Memory B cell (primary cell): Measurements from ENCODE around the gene RERE.
A peak's percentile ranks its signal among the peaks of the same experiment; 100 is the strongest.

ENCODE experiments used
- ATAC-seq: fragments of 150-1000 bp; cut with Tn5 transposase; 2 replicates; pipeline ENCODE4 v1.10.0; 2021; ENCODE audit warnings: low read depth, mild to moderate bottlenecking, moderate library complexity
- DNase-seq, 2 donors: peaks; one replicate each; pipeline ENCODE4 v3.0.0; 2022; ENCODE audit warnings: low spot score in 2 of 2
- H3K27ac Mint-ChIP-seq: one replicate; pipeline ENCODE4 v1.8.0; 2022; ENCODE audit warnings: mild to moderate bottlenecking, moderate library complexity, mixed read lengths
- H3K27me3 Mint-ChIP-seq: one replicate; pipeline ENCODE4 v1.8.0; 2022; ENCODE audit warnings: mixed read lengths
- H3K36me3 Mint-ChIP-seq: one replicate; pipeline ENCODE4 v1.8.0; 2022; ENCODE audit warnings: mild to moderate bottlenecking, mixed read lengths
- H3K4me1 Mint-ChIP-seq: one replicate; pipeline ENCODE4 v1.8.0; 2022; ENCODE audit warnings: mixed read lengths
- H3K4me3 Mint-ChIP-seq: one replicate; pipeline ENCODE4 v1.8.0; 2022; ENCODE audit warnings: mild to moderate bottlenecking, moderate library complexity, mixed read lengths
- H3K9me3 Mint-ChIP-seq: one replicate; pipeline ENCODE4 v1.8.0; 2022; ENCODE audit warnings: mixed read lengths

RERE gene

DNA sequence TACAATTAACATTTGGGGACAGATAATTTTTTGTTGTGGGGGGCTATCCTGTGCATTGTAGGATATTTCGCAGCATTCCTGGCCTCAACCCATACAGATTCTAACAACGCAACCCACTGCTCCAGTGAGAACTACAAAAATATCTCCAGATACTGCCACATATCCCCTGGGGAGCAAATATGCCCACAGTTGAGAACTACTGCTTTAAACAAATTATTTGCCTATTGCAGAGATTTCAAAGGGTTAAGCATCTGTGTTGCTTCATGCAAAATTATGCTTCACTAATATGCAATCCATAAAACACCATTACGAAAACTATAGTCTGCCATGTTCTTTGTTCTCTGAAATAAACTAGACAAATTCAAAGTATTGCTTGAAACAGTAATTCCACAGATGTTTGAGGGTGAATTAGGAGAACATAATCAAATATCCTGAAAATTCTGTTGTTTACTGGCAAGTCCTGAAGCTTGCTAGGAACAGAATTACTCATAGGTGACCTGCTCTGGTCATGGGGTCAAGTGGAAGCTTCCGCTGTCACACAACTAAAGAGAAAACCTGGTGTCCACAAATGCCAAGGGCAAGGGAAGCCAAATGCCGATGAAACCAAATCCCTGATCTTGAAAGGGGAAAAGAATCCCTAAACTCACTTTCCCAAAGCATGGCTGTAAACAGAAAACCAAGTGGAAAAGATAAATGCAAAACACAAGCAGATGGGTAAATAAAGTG is 149.4 kb downstream of the RERE start:
- Mint-ChIP-seq H3K27ac (no peak overlapping the region), H3K36me3 (no peaks in the 10 kb centered on the region), H3K4me1 (peaks cover 27% of the 10 kb centered on the region), H3K9me3 (no peaks in the 10 kb centered on the region), H3K27me3 (no peaks in the 10 kb centered on the region), H3K4me3 (peak overlapping the region; percentile 4)
- ATAC-seq (no peak), DNase-seq (no peak)

DNA sequence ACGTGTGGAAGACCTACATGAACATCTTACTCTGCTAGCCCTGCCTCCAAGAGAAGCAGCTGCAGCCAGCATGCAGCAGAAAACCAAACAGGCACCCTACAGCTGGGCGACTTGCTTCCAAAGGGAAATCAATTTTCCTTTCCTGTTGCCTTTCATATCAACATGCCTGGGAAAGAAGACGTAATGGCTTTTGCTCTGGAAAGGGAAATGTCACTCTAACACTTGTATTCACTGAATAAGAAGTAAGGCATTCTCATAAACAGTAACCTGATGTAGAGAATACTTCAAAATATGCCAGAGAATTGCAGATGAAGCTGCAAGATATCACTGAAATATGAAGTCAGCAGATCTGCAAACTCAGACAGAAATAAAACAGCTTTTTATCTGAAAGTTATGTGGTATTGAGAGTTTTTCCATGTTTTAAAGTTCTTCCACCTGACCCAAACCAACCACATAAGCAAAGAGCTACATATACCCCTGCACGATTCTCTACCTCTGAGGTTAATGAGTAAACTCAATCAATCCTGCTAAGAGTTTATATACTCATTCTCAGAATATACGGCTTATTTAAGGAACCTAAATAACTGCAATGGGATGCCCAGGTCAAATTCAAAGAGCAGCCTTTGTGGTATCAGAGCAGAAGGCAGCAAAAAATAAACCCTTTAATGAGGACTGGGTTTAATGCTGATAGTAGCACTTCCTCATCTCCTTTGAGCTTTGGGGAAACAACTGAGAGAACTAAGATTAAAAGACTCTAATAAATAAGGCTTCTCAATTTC is 150.9 kb downstream of the RERE start:
- Mint-ChIP-seq H3K4me3 (peak overlapping the region; percentile 54), H3K27me3 (no peaks in the 10 kb centered on the region), H3K27ac (peak overlapping the region; percentile 60), H3K9me3 (no peaks in the 10 kb centered on the region), H3K4me1 (peaks cover 31% of the 10 kb centered on the region), H3K36me3 (no peaks in the 10 kb centered on the region)
- DNase-seq (peak in 1 of 2 donors; percentile 11), ATAC-seq (peak; percentile 60)

DNA sequence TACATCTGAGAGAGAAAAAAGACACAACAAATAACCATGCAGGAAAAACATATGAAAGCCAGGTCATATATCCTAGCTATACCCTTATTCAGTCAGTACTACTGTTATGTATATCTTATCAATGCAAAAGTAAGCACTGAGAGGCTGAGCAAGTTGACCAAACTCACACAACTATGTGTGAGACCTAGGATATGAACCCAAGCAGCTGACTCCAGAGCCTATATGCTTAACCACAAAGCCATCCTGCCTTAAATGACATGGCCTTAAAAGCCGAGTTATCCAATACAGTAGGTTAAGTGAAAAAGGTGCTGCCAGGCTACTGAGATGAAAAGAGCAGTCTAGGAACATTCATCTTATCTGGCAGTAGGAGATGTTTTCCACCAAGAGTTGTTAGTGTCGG is 151.6 kb downstream of the RERE start:
- ATAC-seq (no peak), DNase-seq (no peak)
- Mint-ChIP-seq H3K4me3 (no peak overlapping the region), H3K36me3 (no peaks in the 10 kb centered on the region), H3K27ac (no peak overlapping the region), H3K4me1 (peaks cover 25% of the 10 kb centered on the region), H3K27me3 (no peaks in the 10 kb centered on the region), H3K9me3 (no peaks in the 10 kb centered on the region)

DNA sequence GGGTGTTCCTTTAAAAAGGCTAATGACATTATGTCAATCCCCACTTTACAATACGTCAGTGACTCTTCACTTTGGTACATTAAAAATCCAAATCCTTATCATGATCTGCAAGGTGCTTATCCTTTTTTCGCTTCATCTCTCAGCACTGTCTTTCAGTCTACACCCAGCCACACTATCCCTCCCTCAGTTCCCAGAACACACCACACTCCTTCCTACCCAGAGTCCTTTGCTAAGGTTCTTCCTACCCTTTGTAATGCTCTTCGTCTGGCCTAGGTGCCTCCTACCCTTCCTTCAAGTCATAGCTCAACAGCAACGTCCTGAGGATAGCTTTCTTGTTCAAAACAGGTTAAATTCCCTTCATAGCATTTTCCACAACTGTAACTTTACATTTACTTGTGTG is 152.6 kb downstream of the RERE start:
- Mint-ChIP-seq H3K9me3 (no peaks in the 10 kb centered on the region), H3K36me3 (no peaks in the 10 kb centered on the region), H3K4me1 (peaks cover 16% of the 10 kb centered on the region), H3K4me3 (no peak overlapping the region), H3K27me3 (no peaks in the 10 kb centered on the region), H3K27ac (no peak overlapping the region)
- DNase-seq, result no peak
- no peak for ATAC-seq

DNA sequence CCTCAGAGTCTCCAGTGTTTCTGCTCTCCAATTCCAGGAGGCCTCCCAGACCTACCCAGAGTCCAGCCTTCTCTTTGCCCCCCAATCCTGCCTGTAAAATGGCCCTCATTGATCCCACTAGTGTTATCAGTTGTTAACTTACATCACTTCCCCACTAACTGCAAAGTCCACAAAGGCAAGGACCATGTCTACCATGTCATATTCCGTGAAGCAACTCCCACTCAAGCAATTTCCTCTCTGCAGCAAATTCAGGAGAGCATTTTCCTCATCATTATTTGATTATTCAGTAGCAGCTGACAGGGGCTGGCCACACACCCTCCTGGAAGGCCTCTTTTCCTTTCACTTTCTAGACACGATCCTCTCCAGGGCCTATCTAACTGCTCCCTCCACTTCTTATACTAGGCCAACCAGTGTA is 153.5 kb downstream of the RERE start:
- DNase-seq, result peak in 1 of 2 donors; percentile 45
- H3K36me3 Mint-ChIP-seq, result no peaks in the 10 kb centered on the region
- H3K27me3 Mint-ChIP-seq, result no peaks in the 10 kb centered on the region
- H3K4me3 Mint-ChIP-seq, result no peak overlapping the region
- H3K27ac Mint-ChIP-seq, result no peak overlapping the region
- peaks cover 18% of the 10 kb centered on the region for H3K4me1 Mint-ChIP-seq
- peak; percentile 91 for ATAC-seq
- H3K9me3 Mint-ChIP-seq, result no peaks in the 10 kb centered on the region

DNA sequence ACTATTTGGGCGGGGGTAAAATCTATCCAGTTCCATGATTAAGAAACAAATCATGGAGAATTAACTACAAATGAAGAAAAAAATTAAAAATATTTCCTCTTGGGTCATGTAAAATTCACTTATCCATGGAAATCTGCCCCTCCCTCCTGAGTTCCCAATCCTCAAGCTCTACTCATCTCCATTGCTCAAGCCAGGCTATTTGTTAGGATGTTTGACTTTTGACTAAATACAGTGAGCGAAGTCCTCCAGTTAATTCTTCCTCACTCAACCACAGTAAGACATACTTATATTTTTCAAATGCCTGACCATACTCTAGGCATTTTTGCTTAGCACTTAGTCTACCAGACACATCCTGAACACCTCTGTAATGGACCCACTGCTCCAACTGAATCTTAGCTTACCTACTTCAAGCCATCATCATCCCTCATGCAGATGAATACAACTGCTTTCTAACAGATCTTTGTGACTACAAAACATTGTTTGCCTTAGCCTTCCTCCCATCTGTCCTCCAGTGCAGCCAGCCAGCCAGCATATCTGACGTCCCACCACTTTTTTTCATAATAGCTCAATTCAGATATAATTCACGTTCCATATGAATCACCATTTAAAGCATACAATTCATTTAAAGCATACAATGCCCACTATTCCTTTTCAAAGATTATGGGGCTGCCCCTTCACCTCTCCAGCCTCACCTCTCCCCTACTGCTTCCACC is 154.2 kb downstream of the RERE start:
- Mint-ChIP-seq H3K4me3 (no peak overlapping the region), H3K9me3 (no peaks in the 10 kb centered on the region), H3K4me1 (peaks cover 16% of the 10 kb centered on the region), H3K27me3 (no peaks in the 10 kb centered on the region), H3K27ac (no peak overlapping the region), H3K36me3 (no peaks in the 10 kb centered on the region)
- DNase-seq, result no peak
- no peak for ATAC-seq

DNA sequence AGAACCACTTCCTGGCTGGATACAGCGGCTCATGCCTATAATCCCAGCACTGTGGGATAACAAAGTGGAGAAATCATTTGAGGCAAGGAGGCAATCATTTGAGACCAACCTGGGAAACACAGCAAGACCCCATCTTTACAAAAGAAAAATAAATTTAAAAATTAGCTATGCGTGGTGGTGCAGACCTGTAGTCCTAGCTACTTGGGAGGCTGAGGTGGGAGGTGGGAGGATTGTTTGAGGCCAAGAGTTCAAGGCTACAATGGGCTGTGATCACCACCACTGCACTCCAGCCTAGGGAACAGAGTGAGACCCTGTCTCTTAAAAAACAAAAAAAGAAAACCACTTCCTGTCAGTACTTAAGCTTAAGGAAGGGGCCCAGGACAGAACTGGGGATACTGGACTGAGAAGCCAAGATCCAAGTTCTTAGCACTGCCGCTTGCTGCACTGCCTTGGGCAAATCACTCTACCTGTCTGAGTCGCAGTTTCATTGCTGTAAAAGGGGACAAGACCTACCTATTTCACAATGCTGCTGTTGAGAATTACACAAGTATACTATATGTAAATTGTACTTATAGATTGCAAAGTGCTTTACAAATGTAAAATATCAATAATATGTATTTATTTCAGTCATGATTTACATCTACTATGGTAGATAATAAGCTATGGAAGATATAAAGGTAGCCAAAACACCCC is 154.9 kb downstream of the RERE start:
- Mint-ChIP-seq H3K27ac (no peak overlapping the region), H3K27me3 (no peaks in the 10 kb centered on the region), H3K9me3 (no peaks in the 10 kb centered on the region), H3K36me3 (no peaks in the 10 kb centered on the region), H3K4me1 (peaks cover 15% of the 10 kb centered on the region), H3K4me3 (no peak overlapping the region)
- DNase-seq (no peak), ATAC-seq (no peak)

DNA sequence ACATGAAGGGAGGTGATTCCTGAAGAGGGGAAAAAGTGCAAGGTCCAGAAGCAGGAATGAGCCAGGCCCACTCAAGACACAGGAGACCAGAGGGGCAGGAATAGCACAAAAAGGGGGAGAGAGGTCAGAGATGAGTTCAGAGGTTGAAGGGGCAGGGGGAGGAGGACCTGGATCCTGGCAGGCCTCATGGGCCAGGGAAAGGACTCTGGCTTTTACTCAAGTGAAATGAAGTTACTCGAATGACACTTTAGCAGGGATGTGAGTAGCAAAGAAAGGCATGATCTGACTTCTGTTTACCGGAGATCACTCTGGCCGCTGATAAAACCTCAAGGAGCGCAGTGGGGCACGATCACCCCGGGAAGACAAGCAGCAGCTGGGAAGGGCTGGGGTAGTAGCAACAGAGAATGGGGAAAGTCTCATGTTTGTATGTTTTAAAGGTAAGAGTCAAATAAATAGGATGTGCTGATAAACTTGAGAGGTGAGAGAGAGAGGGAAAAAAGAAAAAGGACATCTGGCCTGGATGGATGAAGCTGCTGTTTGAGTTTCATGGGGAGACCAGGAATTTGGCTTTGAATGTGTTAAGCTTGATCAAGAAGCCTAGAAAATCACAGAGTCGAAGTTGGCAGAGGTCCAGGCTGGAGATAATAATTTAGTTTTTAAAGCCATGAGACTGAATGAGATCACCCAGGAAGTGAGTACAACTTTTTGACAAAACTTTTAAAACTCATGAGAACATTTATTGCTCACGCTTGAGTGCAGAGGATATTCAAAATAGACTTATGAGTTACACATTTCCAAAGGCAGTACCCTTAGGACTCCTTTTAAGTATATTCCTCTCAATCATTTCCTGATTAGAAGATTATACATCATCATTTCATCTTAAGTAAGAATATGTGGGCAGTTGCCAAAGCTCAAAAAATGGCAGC is 156.0 kb downstream of the RERE start:
- no peaks in the 10 kb centered on the region for H3K9me3 Mint-ChIP-seq
- no peaks in the 10 kb centered on the region for H3K36me3 Mint-ChIP-seq
- H3K4me3 Mint-ChIP-seq, result no peak overlapping the region
- ATAC-seq (peak; percentile 25), DNase-seq (no peak)
- H3K27ac Mint-ChIP-seq, result no peak overlapping the region
- peaks cover 15% of the 10 kb centered on the region for H3K4me1 Mint-ChIP-seq
- H3K27me3 Mint-ChIP-seq, result no peaks in the 10 kb centered on the region

DNA sequence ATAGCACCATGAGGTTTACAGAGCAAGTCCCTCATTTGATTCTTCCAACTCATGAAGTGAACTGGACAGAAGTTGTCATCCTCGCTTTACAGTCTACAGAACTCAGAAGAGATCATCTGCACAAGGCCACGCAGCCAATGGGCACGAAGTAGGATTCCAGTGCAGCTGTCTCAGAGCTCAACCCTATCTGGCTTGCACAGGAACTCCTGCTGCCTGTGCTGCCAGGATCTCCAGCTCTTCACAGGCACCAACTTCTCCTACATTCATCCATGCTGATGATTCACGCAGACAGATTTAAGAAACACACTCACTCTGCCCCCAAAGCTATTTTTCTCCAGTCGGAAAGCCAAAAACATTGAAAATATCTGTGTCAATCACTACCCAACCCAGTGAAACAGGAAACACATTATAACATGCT is 157.0 kb downstream of the RERE start:
- Mint-ChIP-seq H3K4me3 (no peak overlapping the region), H3K36me3 (peaks cover 9% of the 10 kb centered on the region), H3K27ac (no peak overlapping the region), H3K4me1 (peaks cover 23% of the 10 kb centered on the region), H3K9me3 (no peaks in the 10 kb centered on the region), H3K27me3 (no peaks in the 10 kb centered on the region)
- DNase-seq, result no peak
- peak; percentile 25 for ATAC-seq

DNA sequence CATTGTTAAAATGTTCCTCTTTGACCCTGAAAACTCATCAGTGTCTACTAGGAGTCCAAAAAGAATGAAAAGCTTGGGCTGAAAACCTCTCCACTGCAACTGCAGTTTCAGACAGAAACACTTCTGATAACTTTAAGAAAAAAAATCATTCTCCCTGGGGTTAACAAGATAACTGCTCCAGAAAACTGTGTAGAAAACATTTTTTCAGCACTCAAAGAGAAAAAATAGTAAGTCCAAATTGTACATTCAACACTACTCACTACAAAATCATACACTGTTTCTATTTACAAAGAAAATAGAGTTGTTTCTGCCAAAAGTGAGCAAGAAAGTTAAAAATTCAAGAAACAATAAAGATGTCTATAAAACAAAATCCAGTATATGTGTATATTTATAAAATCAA is 157.8 kb downstream of the RERE start:
- H3K4me1 Mint-ChIP-seq, result peaks cover 23% of the 10 kb centered on the region
- H3K9me3 Mint-ChIP-seq, result no peaks in the 10 kb centered on the region
- no peaks in the 10 kb centered on the region for H3K27me3 Mint-ChIP-seq
- DNase-seq, result no peak
- H3K36me3 Mint-ChIP-seq, result peaks cover 11% of the 10 kb centered on the region
- ATAC-seq, result no peak
- no peak overlapping the region for H3K4me3 Mint-ChIP-seq
- H3K27ac Mint-ChIP-seq, result peak overlapping the region; percentile 83

DNA sequence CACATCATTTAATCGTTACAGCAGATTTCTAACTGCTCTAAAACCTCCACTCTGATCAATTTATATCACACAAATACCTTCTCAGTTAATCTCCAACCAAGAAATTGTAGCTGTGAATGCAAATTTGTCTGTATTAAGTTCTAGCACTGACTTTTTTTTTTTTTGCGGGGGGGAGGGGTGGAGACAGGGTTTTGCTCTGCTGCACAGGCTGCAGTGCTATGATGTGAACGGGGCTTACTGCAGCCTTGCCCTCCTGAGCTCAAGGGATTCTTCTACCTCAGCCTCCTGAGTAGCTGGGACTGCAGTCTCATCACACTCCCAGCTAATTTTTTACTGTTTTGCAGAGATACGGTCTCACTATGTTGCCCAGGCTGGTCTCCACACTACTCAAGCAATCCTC is 163.6 kb downstream of the RERE start:
- no peaks in the 10 kb centered on the region for H3K27me3 Mint-ChIP-seq
- no peak overlapping the region for H3K27ac Mint-ChIP-seq
- H3K4me3 Mint-ChIP-seq, result peak overlapping the region; percentile 46
- no peaks in the 10 kb centered on the region for H3K9me3 Mint-ChIP-seq
- H3K36me3 Mint-ChIP-seq, result peaks cover 14% of the 10 kb centered on the region
- DNase-seq (no peak), ATAC-seq (peak; percentile 70)
- peaks cover 38% of the 10 kb centered on the region for H3K4me1 Mint-ChIP-seq

DNA sequence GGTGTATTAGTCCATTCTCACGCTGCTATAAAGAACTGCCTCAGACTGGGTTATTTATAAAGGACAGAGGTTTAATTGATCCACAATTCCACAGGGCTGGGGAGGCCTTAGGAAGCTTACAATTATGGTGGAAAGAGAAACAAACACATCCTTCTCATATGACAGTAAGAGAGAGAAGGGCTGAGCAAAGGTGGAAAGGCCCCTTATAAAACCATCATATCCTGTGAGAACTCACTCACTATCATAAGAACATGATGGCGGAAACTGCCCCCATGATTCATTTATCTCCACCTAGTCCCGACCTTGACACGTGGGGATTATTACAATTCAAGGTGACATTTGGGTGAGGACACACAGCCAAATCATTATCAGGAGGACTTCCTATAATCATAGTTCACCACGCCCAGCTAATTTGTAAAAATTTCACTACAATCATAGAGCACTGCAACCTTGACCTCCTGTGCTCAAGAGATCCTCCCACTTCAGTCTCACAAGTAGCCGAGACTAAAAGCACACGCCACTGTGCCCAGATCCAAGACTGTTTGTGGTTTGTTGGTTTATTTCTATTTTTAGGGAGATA is 164.9 kb downstream of the RERE start:
- DNase-seq, result no peak
- no peaks in the 10 kb centered on the region for H3K27me3 Mint-ChIP-seq
- H3K36me3 Mint-ChIP-seq, result peaks cover 14% of the 10 kb centered on the region
- no peaks in the 10 kb centered on the region for H3K9me3 Mint-ChIP-seq
- ATAC-seq, result no peak
- peaks cover 35% of the 10 kb centered on the region for H3K4me1 Mint-ChIP-seq
- H3K27ac Mint-ChIP-seq, result peak overlapping the region; percentile 38
- peak overlapping the region; percentile 24 for H3K4me3 Mint-ChIP-seq

DNA sequence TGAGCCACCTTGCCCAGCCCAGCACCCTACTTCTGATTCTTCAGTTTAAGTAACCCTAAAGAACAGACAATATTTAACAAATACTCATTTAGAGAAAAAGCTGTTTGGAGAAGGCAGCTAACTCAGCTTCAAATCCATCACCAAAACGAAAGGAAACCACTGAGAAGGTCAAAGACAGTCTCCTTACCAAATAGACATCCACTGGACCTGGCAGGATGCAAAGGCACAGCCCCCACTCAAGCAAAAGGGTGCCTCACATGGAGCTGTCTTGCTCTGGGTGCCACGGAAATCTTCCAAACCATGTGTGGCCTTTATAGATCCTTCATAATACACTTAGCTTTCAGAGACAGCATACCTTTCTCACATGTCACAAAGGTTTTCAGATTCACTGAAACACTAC is 165.5 kb downstream of the RERE start:
- H3K27ac Mint-ChIP-seq, result peak overlapping the region; percentile 38
- no peak overlapping the region for H3K4me3 Mint-ChIP-seq
- peaks cover 41% of the 10 kb centered on the region for H3K4me1 Mint-ChIP-seq
- H3K9me3 Mint-ChIP-seq, result no peaks in the 10 kb centered on the region
- H3K36me3 Mint-ChIP-seq, result peaks cover 15% of the 10 kb centered on the region
- ATAC-seq (no peak), DNase-seq (no peak)
- H3K27me3 Mint-ChIP-seq, result no peaks in the 10 kb centered on the region
